B cell (primary cell): ENCODE data around the gene TENT4A. TPM values are rescaled to one million over a fixed set of nuclear protein-coding genes. Genes with fewer than 3 reads are reported as not detected.

Source experiments
- ATAC-seq: fragments of 200-7000 bp; cut with Tn5 transposase; one replicate; pipeline ENCODE4 v1.10.0; 2021; ENCODE audit warnings: low read depth, mild to moderate bottlenecking, moderate number of reproducible peaks, moderate library complexity
- CTCF ChIA-PET: fragments of 350-600 bp; sonication (Branson Sonifier 250); formaldehyde crosslinking; loops from one replicate; lab custom pipeline; 2021; ENCODE audit warnings: antibody characterized with exemption, inconsistent platforms; lab: Charles Lee
- POLR2A ChIA-PET: fragments of 350-600 bp; sonication (Branson Sonifier 250); formaldehyde crosslinking; loops from one replicate; lab custom pipeline; 2021; ENCODE audit warnings: antibody characterized with exemption; lab: Charles Lee
- DNase-seq: peaks from one replicate; pipeline ENCODE4 v3.0.0; 2013
- H2AFZ ChIP-seq: 2 replicates; pipeline ENCODE4 v1.6.1; 2012; ENCODE audit warnings: mild to moderate bottlenecking, low read depth, low read length; ENCODE audit not compliant: insufficient read depth, poor library complexity, severe bottlenecking
- H3K27ac ChIP-seq, 2 donors: 1 replicate in 1 of 2; 2 replicates in 1 of 2; pipeline ENCODE4 v1.5.1; 2012 to 2013; ENCODE audit warnings: low read length in 2 of 2, mild to moderate bottlenecking in 2 of 2, moderate library complexity in 1 of 2
- H3K27me3 ChIP-seq, 4 experiments: fragments of 200-600 bp in 1 of 4; sonication (generic) in 1 of 4; replicated peaks in 1 of 4; 1 replicate in 2 of 4; 2 replicates in 2 of 4; pipeline versions ENCODE4 v1.6.1 to v1.7.0; 2013 to 2016; ENCODE audit warnings: low read length in 3 of 4, mild to moderate bottlenecking in 2 of 4, mixed read lengths in 1 of 4, moderate library complexity in 1 of 4; ENCODE audit not compliant: insufficient read depth in 4 of 4, control insufficient read depth in 3 of 4; ENCODE audit errors: control extremely low read depth in 1 of 4
- H3K36me3 ChIP-seq, 2 experiments: replicated peaks in 1 of 2; 1 replicate in 1 of 2; 2 replicates in 1 of 2; pipeline versions ENCODE4 v1.6.1 to v1.7.1; 2013; ENCODE audit warnings: low read length in 1 of 2; ENCODE audit not compliant: insufficient read depth in 2 of 2, control insufficient read depth in 1 of 2; ENCODE audit errors: control extremely low read depth in 1 of 2, extremely low read depth in 1 of 2
- H3K4me1 ChIP-seq, 2 donors: fragments of 200-600 bp in 1 of 2; sonication (generic) in 1 of 2; 1 replicate in 1 of 2; 2 replicates in 1 of 2; pipeline versions ENCODE4 v1.5.1 to v1.6.1; 2013 to 2017; ENCODE audit warnings: low read length in 2 of 2; ENCODE audit not compliant: control insufficient read depth in 2 of 2, insufficient read depth in 2 of 2
- H3K4me2 ChIP-seq: replicated peaks from 2 replicates; pipeline ENCODE3; 2012; ENCODE audit warnings: mild to moderate bottlenecking, low read depth, low read length; ENCODE audit not compliant: poor library complexity, severe bottlenecking
- H3K4me3 ChIP-seq, 5 experiments: fragments of 200-600 bp in 1 of 5; sonication (generic) in 1 of 5; 1 replicate in 3 of 5; 2 replicates in 2 of 5; pipeline versions ENCODE4 v1.5.1 to v1.7.0; 2011 to 2016; ENCODE audit warnings: low read length in 4 of 5, mild to moderate bottlenecking in 4 of 5, low read depth in 2 of 5, control low read depth in 1 of 5, moderate library complexity in 1 of 5; ENCODE audit not compliant: insufficient read depth in 1 of 5; ENCODE audit errors: control extremely low read depth in 1 of 5, extremely low read depth in 1 of 5
- H3K79me2 ChIP-seq: fragments of 200-600 bp; sonication (generic); one replicate; pipeline ENCODE4 v1.6.0; 2016; ENCODE audit warnings: low read length; ENCODE audit not compliant: control insufficient read depth, insufficient read depth
- H3K9ac ChIP-seq: fragments of 200-600 bp; sonication (generic); 2 replicates; pipeline ENCODE4 v1.6.1; 2017; ENCODE audit warnings: mild to moderate bottlenecking, low read length, moderate library complexity
- H3K9me3 ChIP-seq, 3 donors: one replicate each; pipeline versions ENCODE4 v1.6.1 to v1.7.1; 2013; ENCODE audit warnings: low read length in 2 of 3; ENCODE audit not compliant: control insufficient read depth in 2 of 3, insufficient read depth in 1 of 3; ENCODE audit errors: control extremely low read depth in 1 of 3
- H4K20me1 ChIP-seq: 2 replicates; pipeline ENCODE4 v1.6.0; 2012; ENCODE audit warnings: mild to moderate bottlenecking, low read length; ENCODE audit not compliant: insufficient read depth, control insufficient read depth, poor library complexity, severe bottlenecking
- H3K27ac Mint-ChIP-seq: one replicate; pipeline ENCODE4 v1.8.0; 2021; ENCODE audit warnings: mixed read lengths
- H3K27me3 Mint-ChIP-seq: one replicate; pipeline ENCODE4 v1.8.0; 2021; ENCODE audit warnings: mixed read lengths
- H3K4me1 Mint-ChIP-seq: one replicate; pipeline ENCODE4 v1.8.0; 2021; ENCODE audit warnings: mixed read lengths
- H3K4me3 Mint-ChIP-seq: one replicate; pipeline ENCODE4 v1.8.0; 2021; ENCODE audit warnings: mixed read lengths
- H3K9me3 Mint-ChIP-seq: one replicate; pipeline ENCODE4 v1.8.0; 2022; ENCODE audit warnings: mixed read lengths; ENCODE audit not compliant: insufficient read depth
- CTCF ChIP-seq: fragments of 200-600 bp; IDR thresholded peaks from one replicate; pipeline ENCODE4 v1.8.0; 2022; ENCODE audit warnings: antibody characterized with exemption, mild to moderate bottlenecking
- EZH2 ChIP-seq: IDR thresholded peaks from 2 replicates; pipeline ENCODE4 v1.6.1; 2012; ENCODE audit warnings: borderline replicate concordance, low read depth, mild to moderate bottlenecking, moderate library complexity, low read length; ENCODE audit not compliant: insufficient read depth, poor library complexity, severe bottlenecking
- WGBS: methylation state at CpG from one replicate; pipeline ENCODE4 v1.1.5; 2013; ENCODE audit warnings: missing lambda C conversion rate; ENCODE audit not compliant: insufficient coverage; 5-methylcytosine and 5-hydroxymethylcytosine counted together
- intact Hi-C: fragments of 100-400 bp; cut with micrococcal nuclease; formaldehyde crosslinking; loops from one replicate; pipeline ENCODE4 v1.10.0; 2022
- polyA plus RNA-seq: library from polyadenylated mRNA; depleted of rRNA; stranded (reverse); fragments of >200 nt; gene quantifications from 2 replicates; pipeline ENCODE4 v1.2.3, GENCODE V29; 2012
- total RNA-seq, 2 donors: library from RNA; stranded (reverse); fragments of 120-200 nt in 1 of 2; gene quantifications; 1 replicate in 1 of 2; 2 replicates in 1 of 2; pipeline versions ENCODE4 v1.2.3 to v1.2.4, GENCODE V29; 2013 to 2022

The TENT4A gene
- total and polyA plus RNA-seq, 2 donors (not counting 1 experiment from before 2014, with no cell fraction given) = 18.5 to 63.6 TPM

- peaks cover 13% of the 10 kb centered on the region for H3K79me2 ChIP-seq
- no peak for ATAC-seq
- intact Hi-C loops = no loop called here
- CTCF ChIA-PET = no interaction called here
- Mint-ChIP-seq H3K9me3 (no peaks in the 10 kb centered on the region), H3K27ac (no peak overlapping the region), H3K4me3 (no peak overlapping the region), H3K4me1 (no peaks in the 10 kb centered on the region), H3K27me3 (no peaks in the 10 kb centered on the region)
- H3K4me3 ChIP-seq = no peak overlapping the region
- no peak overlapping the region for H2AFZ ChIP-seq
- no peak for DNase-seq
- no peak overlapping the region for H3K27ac ChIP-seq
- H3K27me3 ChIP-seq = no peaks in the 10 kb centered on the region
- 98% methylated on average over 10 of the region's 11 CpGs for WGBS
- peaks cover 20% of the 10 kb centered on the region for H4K20me1 ChIP-seq
- H3K4me2 ChIP-seq = no peak overlapping the region
- POLR2A ChIA-PET = no interaction called here
- TF ChIP-seq EZH2 (no peak), CTCF (no peak)
- peaks cover 5 to 89% of the 10 kb centered on the region in 2 experiments for H3K36me3 ChIP-seq
- H3K9ac ChIP-seq = no peak overlapping the region
- H3K9me3 ChIP-seq = no peaks in the 10 kb centered on the region
- H3K4me1 ChIP-seq = no peaks in the 10 kb centered on the region
These were observed 39.5 kb downstream of the TENT4A start for GRCh38 chr5:6752782-6753181.

- intact Hi-C loops = no loop called here
- CTCF ChIA-PET = no interaction called here
- Histone ChIP-seq H3K79me2 (peaks cover 3% of the 10 kb centered on the region), H3K4me1 (no peaks in the 10 kb centered on the region), H3K9me3 (no peaks in the 10 kb centered on the region), H3K27me3 (no peaks in the 10 kb centered on the region), H4K20me1 (peaks cover 9% of the 10 kb centered on the region), H3K27ac (no peak overlapping the region), H3K4me2 (no peak overlapping the region), H3K4me3 (no peak overlapping the region), H2AFZ (no peak overlapping the region), H3K9ac (no peak overlapping the region), H3K36me3 (peaks cover 5 to 86% of the 10 kb centered on the region in 2 experiments)
- Mint-ChIP-seq H3K4me1 (no peaks in the 10 kb centered on the region), H3K9me3 (no peaks in the 10 kb centered on the region), H3K4me3 (no peak overlapping the region), H3K27me3 (no peaks in the 10 kb centered on the region), H3K27ac (no peak overlapping the region)
- over 99% methylated on average over 11 of the region's 11 CpGs for WGBS
- no peak for ATAC-seq
- no peak for DNase-seq
- POLR2A ChIA-PET = no interaction called here
- TF ChIP-seq EZH2 (no peak), CTCF (no peak)
These were observed 40.6 kb downstream of the TENT4A start for GRCh38 chr5:6753851-6754250.
